Liver (tissue), 9 donors: Measurements from ENCODE around the gene VAPA. TPM values are rescaled to one million over a fixed set of nuclear protein-coding genes. Genes with fewer than 3 reads are reported as not detected.

ENCODE experiments used
- DNase-seq: peaks from one replicate; pipeline ENCODE4 v3.0.0-alpha.2; 2017; ENCODE audit warnings: low spot score
- H3K27ac ChIP-seq, 2 donors: one replicate each; pipeline ENCODE4 v1.7.0; 2013; ENCODE audit warnings: inconsistent platforms in 2 of 2, low read length in 2 of 2, control low read depth in 1 of 2, low read depth in 1 of 2, mild to moderate bottlenecking in 1 of 2
- H3K27me3 ChIP-seq, 4 donors: one replicate each; pipeline versions ENCODE4 v1.6.1 to v1.7.0; 2013; ENCODE audit warnings: low read length in 3 of 4, inconsistent platforms in 1 of 4, mild to moderate bottlenecking in 1 of 4, moderate library complexity in 1 of 4; ENCODE audit not compliant: control insufficient read depth in 4 of 4, insufficient read depth in 4 of 4
- H3K36me3 ChIP-seq, 4 donors: one replicate each; pipeline versions ENCODE4 v1.6.1 to v1.7.0; 2013; ENCODE audit warnings: low read length in 3 of 4, mild to moderate bottlenecking in 3 of 4, low read depth in 1 of 4, moderate library complexity in 1 of 4; ENCODE audit not compliant: control insufficient read depth in 4 of 4, insufficient read depth in 3 of 4
- H3K4me1 ChIP-seq, 4 donors: one replicate each; pipeline versions ENCODE4 v1.6.1 to v1.7.0; 2013; ENCODE audit warnings: low read length in 3 of 4, mild to moderate bottlenecking in 3 of 4, moderate library complexity in 1 of 4; ENCODE audit not compliant: control insufficient read depth in 4 of 4, insufficient read depth in 4 of 4
- H3K4me3 ChIP-seq, 3 donors: one replicate each; pipeline versions ENCODE4 v1.6.1 to v1.7.0; 2013; ENCODE audit warnings: low read length in 3 of 3, control low read depth in 1 of 3, low read depth in 1 of 3, mild to moderate bottlenecking in 1 of 3
- H3K9ac ChIP-seq, 2 donors: one replicate each; pipeline ENCODE4 v1.7.0; 2013; ENCODE audit warnings: low read length in 2 of 2, mild to moderate bottlenecking in 2 of 2, moderate library complexity in 2 of 2, control low read depth in 1 of 2, low read depth in 1 of 2
- H3K9me3 ChIP-seq, 4 donors: one replicate each; pipeline versions ENCODE4 v1.6.1 to v1.7.0; 2013; ENCODE audit warnings: low read length in 3 of 4; ENCODE audit not compliant: control insufficient read depth in 4 of 4
- ATF3 ChIP-seq: IDR thresholded peaks from 2 replicates; pipeline ENCODE4 v1.6.1; 2016; ENCODE audit warnings: antibody characterized with exemption
- CTCF ChIP-seq: fragments of 150-350 bp; IDR thresholded peaks from 2 replicates; pipeline ENCODE4 v1.5.1; 2017; ENCODE audit warnings: improper control_type of control experiment, low read depth, low read length; ENCODE audit not compliant: missing input control
- EGR1 ChIP-seq, 2 donors: IDR thresholded peaks; 2 replicates each; pipeline ENCODE4 v1.6.1; 2016 to 2018; ENCODE audit warnings: antibody characterized with exemption in 2 of 2, low read depth in 2 of 2
- FOXA1 ChIP-seq: IDR thresholded peaks from 2 replicates; pipeline ENCODE4 v1.6.1; 2016; ENCODE audit warnings: antibody characterized with exemption
- FOXA2 ChIP-seq: IDR thresholded peaks from 2 replicates; pipeline ENCODE4 v1.6.1; 2016; ENCODE audit warnings: antibody characterized with exemption
- GABPA ChIP-seq, 2 donors: IDR thresholded peaks in 1 of 2; conservative IDR thresholded peaks in 1 of 2; 2 replicates each; pipeline ENCODE4 v1.6.1; 2016; ENCODE audit warnings: antibody characterized with exemption in 2 of 2, mild to moderate bottlenecking in 1 of 2, moderate library complexity in 1 of 2
- HNF4A ChIP-seq, 2 donors: conservative IDR thresholded peaks; 2 replicates each; pipeline ENCODE4 v1.6.1; 2016; ENCODE audit warnings: antibody characterized with exemption in 2 of 2, mild to moderate bottlenecking in 2 of 2
- HNF4G ChIP-seq: IDR thresholded peaks from 2 replicates; pipeline ENCODE4 v1.6.1; 2016; ENCODE audit warnings: antibody characterized with exemption
- JUND ChIP-seq, 2 donors: IDR thresholded peaks; 2 replicates each; pipeline ENCODE4 v1.6.1; 2016; ENCODE audit warnings: antibody characterized with exemption in 2 of 2
- MAX ChIP-seq: IDR thresholded peaks from 2 replicates; pipeline ENCODE4 v1.6.1; 2016; ENCODE audit warnings: antibody characterized with exemption
- NR2F2 ChIP-seq: IDR thresholded peaks from 2 replicates; pipeline ENCODE4 v1.6.1; 2016; ENCODE audit warnings: antibody characterized with exemption
- REST ChIP-seq: IDR thresholded peaks from 2 replicates; pipeline ENCODE4 v1.6.1; 2016; ENCODE audit warnings: antibody characterized with exemption, mild to moderate bottlenecking
- RXRA ChIP-seq, 2 donors: IDR thresholded peaks; 2 replicates each; pipeline ENCODE4 v1.6.1; 2017 to 2018; ENCODE audit warnings: antibody characterized with exemption in 2 of 2, mild to moderate bottlenecking in 1 of 2
- SP1 ChIP-seq: IDR thresholded peaks from 2 replicates; pipeline ENCODE4 v1.6.1; 2018; ENCODE audit warnings: antibody characterized with exemption, mild to moderate bottlenecking
- ZBTB33 ChIP-seq: IDR thresholded peaks from 2 replicates; pipeline ENCODE4 v1.6.1; 2016; ENCODE audit warnings: antibody characterized with exemption
- WGBS: extraction: QIAGEN DNeasy Blood & Tissue Kit; methylation state at CpG from one replicate; pipeline ENCODE4 v1.1.7; 2013; 5-methylcytosine and 5-hydroxymethylcytosine counted together
- polyA plus RNA-seq, 2 donors: library from polyadenylated mRNA; stranded (reverse) in 1 of 2; unstranded in 1 of 2; fragments of 200-250 nt in 1 of 2; fragments of >200 nt in 1 of 2; fragmentation: Nextera tagmentation in 1 of 2; extraction: Ambion mirVana in 1 of 2; gene quantifications; one replicate each; pipeline versions ENCODE4 v1.2.1 to v1.2.3, GENCODE V29; 2013 to 2015
- total RNA-seq, 2 donors: library from RNA; depleted of rRNA; stranded (reverse); fragments of >200 nt; gene quantifications; one replicate each; pipeline ENCODE4 v1.2.3, GENCODE V29; 2014
- donor health status: healthy.
- donor health status: healthy.
- donor health status: healthy.
- donor health status: healthy.
- donor health status: healthy.

Gene VAPA
- total and polyA plus RNA-seq, 4 donors: 80.7 to 114 (median 91.0) TPM

GRCh38 chr18:9905401-9905922, 8.4 kb upstream of the VAPA start (continued):
- TF ChIP-seq EGR1 (IDR thresholded peaks at IDR 0.05; ENCODE audit: low read depth in 2 of 2): no peak
- TF ChIP-seq SP1: no peak
- TF ChIP-seq GABPA (IDR thresholded peaks at IDR 0.05 in 1 of 2, conservative IDR thresholded peaks at IDR 0.05 in 1 of 2): no peak
- TF ChIP-seq NR2F2: no peak
- no peak for TF ChIP-seq FOXA2
- no peak for TF ChIP-seq RXRA (IDR thresholded peaks at IDR 0.05)
- no peak for TF ChIP-seq FOXA1
- TF ChIP-seq ATF3: no peak

- Histone ChIP-seq H3K4me3 (no peak overlapping the region), H3K36me3 (no peaks in the 10 kb centered on the region), H3K9ac (no peak overlapping the region), H3K9me3 (no peaks in the 10 kb centered on the region), H3K27me3 (no peaks in the 10 kb centered on the region), H3K4me1 (no peaks in the 10 kb centered on the region), H3K27ac (no peak overlapping the region)
- DNase-seq: no peak
- TF ChIP-seq ZBTB33: no peak
- no peak for TF ChIP-seq ATF3
- TF ChIP-seq REST: no peak
- TF ChIP-seq HNF4G: no peak
- no peak for TF ChIP-seq GABPA (IDR thresholded peaks at IDR 0.05 in 1 of 2, conservative IDR thresholded peaks at IDR 0.05 in 1 of 2)
- TF ChIP-seq HNF4A (conservative IDR thresholded peaks at IDR 0.05): no peak
- TF ChIP-seq CTCF: no peak
- no peak for TF ChIP-seq JUND (IDR thresholded peaks at IDR 0.05)
- no peak for TF ChIP-seq RXRA (IDR thresholded peaks at IDR 0.05)
- TF ChIP-seq FOXA2: no peak
- no peak for TF ChIP-seq MAX
- WGBS: 78% methylated on average over 3 of the region's 3 CpGs
These were observed 7.3 kb upstream of the VAPA start for GRCh38 chr18:9906481-9906880.
